Aorta (tissue), 5 donors: ENCODE data around the gene OR2B2. TPM values are rescaled to one million over a fixed set of nuclear protein-coding genes. Genes with fewer than 3 reads are reported as not detected.
"Not testable (repeated sequence)": the region's sequence is repeated elsewhere in the genome, so short reads cannot be mapped to it uniquely, and the experiment has no call there.

Source experiments
- ATAC-seq: fragments of 200-7000 bp; cut with Tn5 transposase; one replicate; pipeline ENCODE4 v1.9.1; 2022; ENCODE audit warnings: moderate library complexity; ENCODE audit not compliant: low FRiP score
- DNase-seq, 2 donors: peaks; one replicate each; pipeline ENCODE4 v3.0.0-alpha.2; 2020
- H3K27ac ChIP-seq, 2 donors: one replicate each; pipeline ENCODE4 v1.5.1; 2013; ENCODE audit warnings: low read length in 2 of 2, mild to moderate bottlenecking in 2 of 2, moderate library complexity in 2 of 2, control low read depth in 1 of 2, inconsistent platforms in 1 of 2, low read depth in 1 of 2
- H3K27me3 ChIP-seq, 2 donors: one replicate each; pipeline ENCODE4 v1.6.1; 2013; ENCODE audit warnings: control low read depth in 1 of 2, low read length in 1 of 2, mild to moderate bottlenecking in 1 of 2, moderate library complexity in 1 of 2; ENCODE audit not compliant: insufficient read depth in 2 of 2, control insufficient read depth in 1 of 2
- H3K36me3 ChIP-seq, 2 donors: one replicate each; pipeline ENCODE4 v1.6.1; 2013; ENCODE audit warnings: control low read depth in 1 of 2, low read length in 1 of 2, mild to moderate bottlenecking in 1 of 2; ENCODE audit not compliant: insufficient read depth in 2 of 2, control insufficient read depth in 1 of 2
- H3K4me1 ChIP-seq, 2 donors: one replicate each; pipeline ENCODE4 v1.6.1; 2013; ENCODE audit warnings: low read length in 2 of 2, control low read depth in 1 of 2, mild to moderate bottlenecking in 1 of 2, moderate library complexity in 1 of 2; ENCODE audit not compliant: insufficient read depth in 2 of 2, control insufficient read depth in 1 of 2
- H3K4me3 ChIP-seq, 2 donors: one replicate each; pipeline ENCODE4 v1.5.1; 2013; ENCODE audit warnings: low read length in 2 of 2, control low read depth in 1 of 2, mild to moderate bottlenecking in 1 of 2
- H3K9me3 ChIP-seq: one replicate; pipeline ENCODE4 v1.6.1; 2013; ENCODE audit warnings: mild to moderate bottlenecking, low read length; ENCODE audit not compliant: control insufficient read depth
- WGBS, 2 donors: extraction: QIAGEN DNeasy Blood & Tissue Kit; methylation state at CpG; one replicate each; pipeline ENCODE4 v1.1.7; 2013; 5-methylcytosine and 5-hydroxymethylcytosine counted together
- intact Hi-C, 2 donors: fragments of 100-400 bp; cut with DNase I; formaldehyde crosslinking; loops; one replicate each; pipeline versions ENCODE4 v1.14.2 to v1.15.0; 2022
- long read RNA-seq, 2 donors: library from polyadenylated mRNA; unstranded; transcript quantifications; one replicate each; pipeline ENCODE4 v2.0.0, GENCODE V29; 2020 to 2021
- polyA plus RNA-seq, 2 donors: library from polyadenylated mRNA; stranded (reverse); fragments of 200-250 nt; gene quantifications; one replicate each; pipeline ENCODE4 v1.2.3, GENCODE V29; 2013
- total RNA-seq, 2 donors: library from RNA; stranded (reverse); fragmentation: NEBNext Ultra II Directional; extraction: Animal tissue kit (Norgen Biotek cat#: 25700); gene quantifications; one replicate each; pipeline ENCODE4 v1.2.1, GENCODE V29; 2021
- donor health status: healthy with polysubstance abuse.
- donor health status: Bipolar disorder and iron deficiency.
- donor health status: DM: no; HTN: no; CAD: no.
- donor health status: DM: no; HTN: no; CAD: no.
- donor health status: DM: yes; HTN: yes; CAD: no.

OR2B2 gene
- total RNA-seq, result not detected
- not detected for polyA plus RNA-seq
- long read RNA-seq, donor 1, result 0 reads
- long read RNA-seq, donor 2, result 0 reads

DNA sequence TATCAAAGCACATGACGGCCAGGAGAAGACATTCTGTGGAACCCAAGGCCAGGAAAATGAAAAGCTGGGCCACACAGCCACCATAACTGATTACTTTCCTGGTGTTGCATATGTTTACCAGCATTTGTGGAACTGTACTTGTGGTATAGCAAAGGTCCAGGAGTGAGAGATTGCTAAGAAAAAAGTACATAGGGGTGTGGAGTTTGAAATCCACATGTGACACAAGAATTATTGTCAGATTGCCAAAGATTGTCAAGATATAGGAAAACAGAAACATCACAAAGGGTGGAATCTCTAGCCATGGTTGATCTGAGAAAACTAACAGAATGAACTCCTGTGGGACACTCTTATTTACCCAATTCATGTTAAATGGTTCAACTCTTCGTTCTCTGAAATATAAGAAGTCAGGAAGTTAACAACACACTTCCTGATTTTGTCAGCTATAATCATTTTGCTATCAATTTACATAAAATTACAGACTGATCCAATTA is at the start of gene OR2B2:
Gene OR2B2 (minus strand): TSS at position 441 of the 491 bp plus-strand sequence. CDS start 77 bp downstream, at position 364.
- DNase-seq (no peak), ATAC-seq (no peak)
- H3K4me3 ChIP-seq, result no peak within 1 kb of the TSS
- no peaks in the 10 kb centered on the region for H3K27me3 ChIP-seq
- H3K36me3 ChIP-seq, result no peaks in the 10 kb centered on the region
- WGBS, 2 donors, result 65 to 70% methylated on average over 2 of the region's 2 CpGs
- intact Hi-C loops, result no loop called here
- H3K9me3 ChIP-seq, result no peaks in the 10 kb centered on the region
- no peaks in the 10 kb centered on the region for H3K4me1 ChIP-seq
- H3K27ac ChIP-seq, result no peak within 1 kb of the TSS

DNA sequence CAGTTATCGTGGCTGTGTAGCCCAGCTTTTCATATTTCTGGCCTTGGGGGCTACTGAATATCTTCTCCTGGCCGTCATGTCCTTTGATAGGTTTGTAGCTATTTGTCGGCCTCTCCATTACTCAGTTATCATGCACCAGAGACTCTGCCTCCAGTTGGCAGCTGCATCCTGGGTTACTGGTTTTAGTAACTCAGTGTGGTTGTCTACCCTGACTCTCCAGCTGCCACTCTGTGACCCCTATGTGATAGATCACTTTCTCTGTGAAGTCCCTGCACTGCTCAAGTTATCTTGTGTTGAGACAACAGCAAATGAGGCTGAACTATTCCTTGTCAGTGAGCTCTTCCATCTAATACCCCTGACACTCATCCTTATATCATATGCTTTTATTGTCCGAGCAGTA is 45.3 kb upstream of the OR2B2 start:
- Histone ChIP-seq H3K4me1 (no peaks in the 10 kb centered on the region), H3K4me3 (no peak overlapping the region), H3K36me3 (no peaks in the 10 kb centered on the region), H3K27ac (no peak overlapping the region), H3K9me3 (no peaks in the 10 kb centered on the region), H3K27me3 (peaks cover 0 to 2% of the 10 kb centered on the region in 2 donors)
- ATAC-seq, result no peak
- no peak for DNase-seq
- intact Hi-C loops, result no loop called here
- 50 to 69% methylated on average over 4 of the region's 4 CpGs for WGBS, 2 donors

DNA sequence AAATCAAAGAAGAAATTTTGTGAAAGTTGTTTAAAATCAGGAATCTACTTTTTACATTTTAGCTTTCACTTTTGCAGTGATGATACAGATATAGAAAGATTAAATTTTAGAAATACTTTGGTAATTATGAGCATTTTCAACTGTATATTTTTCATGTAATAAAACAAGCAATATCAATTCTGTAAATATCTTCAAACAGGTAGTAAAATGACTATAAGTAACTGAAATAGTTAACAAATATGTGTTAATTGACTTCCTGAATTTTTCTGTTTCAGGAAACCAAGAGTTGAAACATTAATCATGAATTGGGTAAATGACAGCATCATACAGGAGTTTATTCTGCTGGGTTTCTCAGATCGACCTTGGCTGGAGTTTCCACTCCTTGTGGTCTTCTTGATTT is 44.7 kb upstream of the OR2B2 start, which contains the start of gene OR2B6:
Gene OR2B6 (plus strand): TSS at position 301 of the 400 bp plus-strand sequence. CDS start 0 bp downstream, at position 301.
- Histone ChIP-seq H3K27ac (no peak within 1 kb of the TSS), H3K4me3 (no peak within 1 kb of the TSS), H3K9me3 (no peaks in the 10 kb centered on the region), H3K4me1 (no peaks in the 10 kb centered on the region), H3K27me3 (peaks cover 0 to 2% of the 10 kb centered on the region in 2 donors), H3K36me3 (no peaks in the 10 kb centered on the region)
- no peak for ATAC-seq
- intact Hi-C loops, result no loop called here
- WGBS, 2 donors, result 52 to 53% methylated on average over 1 of the region's 1 CpG
- DNase-seq, result no peak

DNA sequence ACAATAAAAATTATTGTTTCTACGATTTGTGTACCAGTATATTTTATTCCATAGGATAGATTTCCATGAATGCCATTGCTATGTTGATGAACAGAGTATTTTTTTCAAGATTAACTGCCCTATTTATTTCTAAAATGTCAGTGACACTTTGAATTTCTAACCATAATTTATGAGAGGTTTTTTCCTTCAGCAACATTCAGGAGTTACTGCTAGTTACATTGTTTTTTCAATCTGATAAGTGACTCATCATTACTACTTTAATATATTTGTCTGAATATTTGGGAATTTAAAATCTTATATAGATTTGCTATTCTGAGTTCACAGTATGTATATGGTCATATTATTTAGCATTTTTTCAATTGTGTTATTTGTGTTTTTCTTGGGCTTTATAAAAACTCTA is 38.8 kb upstream of the OR2B2 start:
- H3K27ac ChIP-seq, result no peak overlapping the region
- no peak for DNase-seq
- H3K9me3 ChIP-seq, result no peaks in the 10 kb centered on the region
- no peaks in the 10 kb centered on the region for H3K4me1 ChIP-seq
- ATAC-seq, result no peak
- intact Hi-C loops, result no loop called here
- peaks cover 0 to 2% of the 10 kb centered on the region in 2 donors for H3K27me3 ChIP-seq
- WGBS, 2 donors, result 50 to 51% methylated on average over 1 of the region's 1 CpG
- H3K36me3 ChIP-seq, result no peaks in the 10 kb centered on the region
- H3K4me3 ChIP-seq, result no peak overlapping the region

DNA sequence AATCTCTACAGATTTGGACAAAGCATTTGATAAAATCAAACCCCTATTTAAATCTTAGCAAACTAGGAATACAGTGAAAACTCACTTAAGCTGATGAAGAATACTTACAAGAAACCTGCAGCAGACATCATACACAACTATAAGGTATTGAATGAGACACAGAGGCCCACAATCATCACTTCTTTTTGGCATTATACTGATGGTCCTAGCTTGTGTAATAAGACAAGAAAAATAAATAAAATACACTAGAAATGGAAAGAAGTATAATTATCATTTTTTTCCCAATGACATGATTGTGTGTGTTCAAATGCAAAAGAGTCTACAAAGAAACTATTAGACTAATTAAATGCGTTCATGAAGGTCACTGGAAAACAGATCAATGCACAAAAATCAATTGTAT is 36.0 kb upstream of the OR2B2 start:
- DNase-seq (no peak), ATAC-seq (no peak)
- H3K36me3 ChIP-seq, result no peaks in the 10 kb centered on the region
- WGBS, 2 donors, result 56 to 72% methylated on average over 1 of the region's 1 CpG
- intact Hi-C loops, result no loop called here
- H3K27ac ChIP-seq, result no peak overlapping the region
- H3K4me1 ChIP-seq, result no peaks in the 10 kb centered on the region
- H3K9me3 ChIP-seq, result peaks cover 2% of the 10 kb centered on the region
- no peaks in the 10 kb centered on the region for H3K27me3 ChIP-seq
- H3K4me3 ChIP-seq, result no peak overlapping the region

DNA sequence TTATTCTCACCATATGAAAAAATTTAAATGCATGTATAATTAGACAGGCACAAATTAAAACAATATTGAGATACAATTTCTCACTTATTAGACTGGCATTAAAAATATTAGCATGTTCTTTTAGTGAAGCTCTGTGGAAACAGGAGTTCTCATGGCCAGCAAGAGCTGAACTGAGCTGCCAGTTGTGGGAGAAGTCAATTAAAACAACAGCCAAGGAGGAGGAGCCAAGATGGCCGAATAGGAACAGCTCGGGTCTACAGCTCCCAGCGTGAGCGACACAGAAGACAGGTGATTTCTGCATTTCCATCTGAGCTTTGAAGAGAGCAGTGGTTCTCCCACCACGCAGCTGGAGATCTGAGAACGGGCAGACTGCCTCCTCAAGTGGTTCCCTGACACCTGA is 30.9 kb upstream of the OR2B2 start:
- H3K9me3 ChIP-seq, H3K36me3 ChIP-seq, H3K27me3 ChIP-seq, ATAC-seq, H3K4me1 ChIP-seq, H3K4me3 ChIP-seq, intact Hi-C loops, DNase-seq, H3K27ac ChIP-seq: not testable (repeated sequence)
- WGBS, 2 donors, result 19 to 28% methylated on average over 6 of the region's 6 CpGs

DNA sequence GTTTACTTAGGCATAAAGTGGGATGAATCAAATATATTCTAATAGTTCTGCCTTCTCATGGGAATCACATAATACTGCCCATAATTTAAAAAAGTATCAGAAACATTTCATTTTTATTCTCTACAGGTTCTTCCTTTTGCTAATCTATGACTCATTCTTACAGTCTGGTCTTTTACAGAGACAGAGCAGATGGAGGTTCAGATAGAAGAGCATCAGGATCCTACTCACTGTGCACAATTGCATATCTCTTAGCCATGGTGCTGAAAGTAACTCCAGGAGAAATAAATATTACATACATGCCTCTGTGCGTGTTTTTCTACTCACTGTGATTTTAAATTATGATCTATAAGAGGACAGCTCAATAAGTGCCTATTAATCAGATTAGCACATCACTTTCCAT is 28.6 kb upstream of the OR2B2 start:
- H3K4me1 ChIP-seq, result no peaks in the 10 kb centered on the region
- intact Hi-C loops, result no loop called here
- 51 to 57% methylated on average over 1 of the region's 1 CpG for WGBS, 2 donors
- DNase-seq (no peak), ATAC-seq (no peak)
- no peaks in the 10 kb centered on the region for H3K27me3 ChIP-seq
- H3K9me3 ChIP-seq, result no peaks in the 10 kb centered on the region
- H3K4me3 ChIP-seq, result no peak overlapping the region
- H3K36me3 ChIP-seq, result no peaks in the 10 kb centered on the region
- H3K27ac ChIP-seq, result no peak overlapping the region

DNA sequence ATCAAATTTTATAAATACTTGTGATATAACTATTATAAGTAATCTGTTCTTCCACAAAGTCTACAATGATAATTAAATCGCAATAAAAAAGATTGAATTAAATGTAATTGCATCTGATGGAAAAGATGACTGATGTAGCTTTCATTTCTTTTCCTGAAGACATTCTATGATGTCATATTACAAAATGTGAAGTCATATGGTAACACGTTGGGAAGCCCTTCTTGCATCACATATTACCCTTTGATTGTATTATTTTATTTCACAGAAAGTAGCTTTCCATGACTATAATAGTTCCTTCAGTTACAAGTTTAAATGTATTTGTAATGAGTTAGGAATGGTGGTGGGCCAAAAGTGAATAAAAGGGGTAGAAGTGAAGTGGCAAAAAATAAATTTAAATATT is 19.0 kb upstream of the OR2B2 start:
- no peaks in the 10 kb centered on the region for H3K4me1 ChIP-seq
- no peak overlapping the region for H3K4me3 ChIP-seq
- H3K9me3 ChIP-seq, result no peaks in the 10 kb centered on the region
- H3K27ac ChIP-seq, result no peak overlapping the region
- WGBS, 2 donors, result 77 to 80% methylated on average over 2 of the region's 2 CpGs
- no peaks in the 10 kb centered on the region for H3K27me3 ChIP-seq
- no peaks in the 10 kb centered on the region for H3K36me3 ChIP-seq
- DNase-seq (no peak), ATAC-seq (no peak)
- intact Hi-C loops, result no loop called here

DNA sequence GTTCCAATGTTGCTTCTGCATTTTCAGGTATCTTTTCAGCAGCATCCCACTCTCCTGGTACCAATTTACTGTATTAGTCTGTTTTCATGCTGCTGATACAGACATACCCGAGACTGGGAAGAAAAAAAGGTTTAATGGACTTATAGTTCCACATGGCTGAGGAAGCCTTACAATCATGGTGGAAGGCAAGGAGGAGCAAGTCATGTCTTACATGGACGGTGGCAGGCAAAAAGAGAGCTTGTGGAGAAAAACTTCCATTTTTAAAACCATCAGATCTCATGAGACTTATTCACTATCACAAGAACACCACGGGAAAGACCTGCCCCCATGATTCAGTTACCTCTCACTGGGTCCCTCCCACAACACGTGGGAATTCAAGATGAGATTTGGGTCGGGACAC is 17.7 kb upstream of the OR2B2 start:
- H3K27ac ChIP-seq, ATAC-seq, intact Hi-C loops, H3K9me3 ChIP-seq, H3K4me1 ChIP-seq, H3K27me3 ChIP-seq, H3K4me3 ChIP-seq, DNase-seq, H3K36me3 ChIP-seq: not testable (repeated sequence)
- 73% methylated on average over 5 of the region's 5 CpGs for WGBS, 2 donors
